Brain microvascular endothelial cell (primary cell): ENCODE results near the gene RORC.

Experiments used
- DNase-seq: peaks from one replicate; pipeline ENCODE4 v3.0.0-alpha.2; 2020
- H3K27ac ChIP-seq: fragments of 250-450 bp; sonication (Bioruptor Pico); 2 replicates; pipeline ENCODE4 v1.5.1; 2020; ENCODE audit warnings: mild to moderate bottlenecking, moderate library complexity
- H3K27me3 ChIP-seq: fragments of 250-450 bp; sonication (Bioruptor Pico); replicated peaks from 2 replicates; pipeline ENCODE4 v1.5.1; 2020; ENCODE audit warnings: mild to moderate bottlenecking
- H3K36me3 ChIP-seq: fragments of 250-450 bp; sonication (Bioruptor Pico); replicated peaks from 2 replicates; pipeline ENCODE4 v1.5.1; 2020; ENCODE audit warnings: mild to moderate bottlenecking
- H3K4me3 ChIP-seq: 2 replicates; pipeline ENCODE4 v1.5.1; 2011; ENCODE audit warnings: low read depth, mild to moderate bottlenecking, control low read depth, low read length, moderate library complexity
- CTCF ChIP-seq: IDR thresholded peaks from 2 replicates; pipeline ENCODE4 v1.5.1; 2011; ENCODE audit warnings: low read depth, mild to moderate bottlenecking, moderate library complexity, low read length, control low read depth, inconsistent platforms; ENCODE audit errors: missing control alignments
- in situ Hi-C: cut with HindIII; loops from 2 replicates; pipeline ENCODE4 v1.10.0; 2017; ENCODE audit warnings: low sequenced_read_pairs, low pct_ligation_motif_present

Gene RORC

DNA sequence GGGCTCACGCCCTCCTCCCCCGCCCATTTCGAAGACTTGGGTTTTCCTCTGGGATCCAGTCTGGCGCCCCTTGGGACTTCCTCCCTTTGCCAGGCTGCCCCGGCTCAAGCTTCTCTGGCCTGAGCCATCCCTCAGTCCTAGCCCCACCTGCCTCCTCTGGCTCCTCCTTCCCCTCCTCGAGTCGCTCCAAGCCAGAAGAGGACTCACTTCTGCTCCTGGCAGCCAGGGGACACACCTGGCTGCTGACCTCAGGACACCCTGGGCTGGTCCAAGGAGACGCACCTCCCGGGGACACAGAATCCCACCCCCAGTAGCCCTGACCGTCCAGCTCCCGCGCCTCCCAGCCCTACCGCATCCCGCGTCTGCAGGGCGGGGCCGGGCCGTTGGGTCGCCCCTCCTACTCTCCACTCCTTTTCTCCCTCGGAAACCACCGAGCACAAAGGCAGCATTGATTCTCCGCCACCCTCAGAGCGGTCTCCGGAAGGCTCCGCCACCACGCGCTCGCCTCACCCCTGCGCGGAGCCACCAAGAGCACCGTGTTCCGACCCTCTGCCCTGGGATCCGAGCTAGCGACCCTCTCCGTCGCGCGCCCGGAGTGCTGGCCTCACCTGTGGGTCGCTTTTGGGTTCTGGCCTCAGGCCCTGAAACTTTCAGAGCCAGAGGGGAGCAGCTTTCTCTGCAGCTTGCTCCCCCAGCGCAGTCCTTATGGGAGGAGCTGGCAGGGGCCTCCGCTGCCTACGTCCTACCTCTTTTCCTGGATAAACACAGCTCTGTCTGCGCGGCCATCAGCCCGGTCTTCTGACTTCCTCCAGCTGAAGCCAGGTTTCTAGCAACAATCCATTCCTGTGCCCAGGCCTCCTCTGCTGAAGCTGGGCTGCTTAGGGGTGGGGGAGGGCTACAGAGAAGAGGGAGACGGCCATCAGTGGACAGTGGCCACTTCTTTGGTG is 8.1 kb upstream of the RORC start, which contains the start of gene C2CD4D:
Gene C2CD4D, minus strand, starts transcription at position 364 of the 947 bp plus-strand sequence. CDS start 831 bp downstream, outside the sequence.
- H3K27ac ChIP-seq, result no peak within 1 kb of the TSS
- TF ChIP-seq CTCF, result no peak
- DNase-seq, result no peak
- peaks cover 11% of the 10 kb centered on the region for H3K27me3 ChIP-seq
- in situ Hi-C loops, result no loop called here
- H3K36me3 ChIP-seq, result no peaks in the 10 kb centered on the region
- H3K4me3 ChIP-seq, result peak within 1 kb of the TSS; percentile 37

DNA sequence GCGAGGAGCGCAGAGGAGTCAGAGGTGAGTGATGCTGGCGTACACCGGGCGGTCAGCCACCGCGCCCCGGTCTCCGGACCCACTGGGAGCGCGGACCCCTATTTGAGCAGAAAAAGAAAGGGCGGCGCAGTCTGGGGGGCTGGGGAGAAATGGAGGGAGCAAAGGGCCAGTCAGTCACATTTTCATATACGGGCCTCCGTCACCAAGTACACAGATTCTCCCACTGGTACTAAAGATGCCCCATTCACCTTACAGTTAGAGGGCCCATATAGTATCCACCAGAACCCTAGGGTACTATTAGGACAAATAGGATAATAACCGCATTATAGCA is 7.4 kb upstream of the RORC start:
- H3K4me3 ChIP-seq, result peak overlapping the region; percentile 15
- no peak for DNase-seq
- in situ Hi-C loops, result no loop called here
- H3K27ac ChIP-seq, result no peak overlapping the region
- H3K27me3 ChIP-seq, result peaks cover 11% of the 10 kb centered on the region
- TF ChIP-seq CTCF, result no peak
- H3K36me3 ChIP-seq, result no peaks in the 10 kb centered on the region

- Histone ChIP-seq H3K27me3 (peaks cover 11% of the 10 kb centered on the region), H3K36me3 (no peaks in the 10 kb centered on the region), H3K4me3 (peak overlapping the region; percentile 15), H3K27ac (no peak overlapping the region)
- in situ Hi-C loops, result no loop called here
- DNase-seq, result no peak
- TF ChIP-seq CTCF, result no peak
These were observed 6.8 kb upstream of the RORC start for GRCh38 chr1:151838222-151839081.

GRCh38 chr1:151837884-151838221 is 6.3 kb upstream of the RORC start:
- DNase-seq, result no peak
- in situ Hi-C loops, result no loop called here
- Histone ChIP-seq H3K27ac (no peak overlapping the region), H3K4me3 (no peak overlapping the region), H3K36me3 (no peaks in the 10 kb centered on the region), H3K27me3 (peaks cover 11% of the 10 kb centered on the region)
- TF ChIP-seq CTCF, result no peak

DNA sequence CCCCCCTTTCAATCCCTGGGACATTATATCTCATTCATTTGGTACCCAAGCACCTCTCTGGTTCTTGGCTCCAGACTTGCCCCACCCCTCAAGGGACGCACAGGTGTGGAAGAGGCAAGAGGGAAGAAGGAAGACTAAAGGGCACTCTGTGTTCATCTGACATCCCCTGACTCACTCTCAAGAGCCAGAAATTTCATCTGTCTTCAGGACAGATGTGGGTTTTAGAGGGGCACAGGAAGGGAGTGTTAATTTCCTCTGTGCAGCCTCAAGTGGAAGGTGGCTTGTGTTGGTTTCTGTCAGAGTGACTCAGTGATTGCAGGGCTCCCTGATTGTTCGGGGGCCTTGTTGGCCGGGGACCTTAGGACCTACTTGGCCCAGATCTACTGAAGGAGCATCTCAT is 5.6 kb upstream of the RORC start:
- Histone ChIP-seq H3K27me3 (peaks cover 11% of the 10 kb centered on the region), H3K4me3 (no peak overlapping the region), H3K27ac (no peak overlapping the region), H3K36me3 (no peaks in the 10 kb centered on the region)
- no peak for TF ChIP-seq CTCF
- no peak for DNase-seq
- in situ Hi-C loops, result no loop called here
